GM08714 (cell line): ENCODE measurements around the gene GNL1.

ENCODE experiments used
- H3K4me3 ChIP-seq: fragments of 200-500 bp; sonication (Bioruptor generic); 2 replicates; pipeline ENCODE4 v1.5.1; 2014; ENCODE audit warnings: mild to moderate bottlenecking, low read length, inconsistent platforms
- ZNF274 ChIP-seq: IDR thresholded peaks from 2 replicates; pipeline ENCODE4 v1.6.1; 2012; ENCODE audit warnings: mild to moderate bottlenecking, low read depth, low read length

GNL1 gene

GRCh38 chr6:30556906-30557682 is 805 bp upstream of the GNL1 start, which contains the start of gene PRR3:
Gene PRR3 (plus strand): TSS chr6:30557295. CDS start chr6:30557345, 50 bp downstream.
- no peak for TF ChIP-seq ZNF274
- peak within 1 kb of the TSS; percentile 92 for H3K4me3 ChIP-seq

- TF ChIP-seq ZNF274 = no peak
- H3K4me3 ChIP-seq = peak overlapping the region; percentile 92
Observed at GRCh38 chr6:30555816-30556065, 548 bp downstream of the GNL1 start.

- peak overlapping the region; percentile 92 for H3K4me3 ChIP-seq
- no peak for TF ChIP-seq ZNF274
Observed at GRCh38 chr6:30554962-30555815, 1.1 kb downstream of the GNL1 start.

GRCh38 chr6:30554404-30554803 is 1.9 kb downstream of the GNL1 start:
- no peak overlapping the region for H3K4me3 ChIP-seq
- no peak for TF ChIP-seq ZNF274

- no peak overlapping the region for H3K4me3 ChIP-seq
- TF ChIP-seq ZNF274 = no peak
Observed at GRCh38 chr6:30548375-30548774, 7.9 kb downstream of the GNL1 start.

- no peak for TF ChIP-seq ZNF274
- no peak overlapping the region for H3K4me3 ChIP-seq
Observed at GRCh38 chr6:30547454-30547853, 8.8 kb downstream of the GNL1 start.

- TF ChIP-seq ZNF274 = no peak
- H3K4me3 ChIP-seq = no peak overlapping the region
Observed at GRCh38 chr6:30544666-30545272, 11.5 kb downstream of the GNL1 start.

GRCh38 chr6:30543821-30544220 is 12.5 kb downstream of the GNL1 start:
- TF ChIP-seq ZNF274 = no peak
- H3K4me3 ChIP-seq = no peak overlapping the region

- no peak for TF ChIP-seq ZNF274
- H3K4me3 ChIP-seq = no peak overlapping the region
Observed at GRCh38 chr6:30542915-30543314, 13.4 kb downstream of the GNL1 start.

GRCh38 chr6:30542404-30542725 is 13.9 kb downstream of the GNL1 start:
- no peak for TF ChIP-seq ZNF274
- H3K4me3 ChIP-seq = peak overlapping the region; percentile 8; the same call in 1 of the 2 replicates

- no peak for TF ChIP-seq ZNF274
- H3K4me3 ChIP-seq = peak overlapping the region; percentile 23; the same call in 1 of the 2 replicates
Observed at GRCh38 chr6:30541515-30542403, 14.5 kb downstream of the GNL1 start.

GRCh38 chr6:30537931-30538330 is 18.4 kb downstream of the GNL1 start:
- no peak overlapping the region for H3K4me3 ChIP-seq
- TF ChIP-seq ZNF274 = no peak

GRCh38 chr6:30533460-30534294 is 22.6 kb downstream of the GNL1 start:
- no peak overlapping the region for H3K4me3 ChIP-seq
- no peak for TF ChIP-seq ZNF274
